ENCODE data around the gene PNO1.

The PNO1 gene

DNA sequence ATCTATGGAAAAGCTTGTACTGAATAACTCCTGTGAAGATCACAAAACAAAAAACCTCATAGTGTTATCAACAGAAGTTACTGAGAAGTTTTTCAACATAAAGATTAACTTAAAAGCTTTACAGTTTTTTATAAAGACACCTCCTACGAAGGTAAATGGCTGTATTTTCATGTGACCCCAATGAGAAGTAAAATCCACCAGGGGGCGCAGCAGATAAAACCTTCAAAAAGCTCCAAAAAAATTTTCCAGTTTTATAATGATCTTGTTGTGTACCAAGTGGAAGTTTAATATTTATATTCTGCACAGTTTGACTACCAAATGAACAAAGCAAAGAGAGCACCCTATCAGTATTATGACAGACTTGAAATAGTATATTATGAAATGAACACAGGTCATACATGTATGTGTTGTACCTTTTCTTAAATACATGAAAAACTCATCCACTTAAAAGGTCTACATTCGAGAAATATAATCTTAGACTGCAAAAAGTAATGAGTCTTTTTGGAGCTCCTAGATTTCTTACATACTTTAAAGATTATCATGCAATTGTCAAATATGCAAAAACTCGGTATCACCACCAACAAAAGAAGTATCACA lies 38.5 kb downstream of the PNO1 start:
- peak; percentile 26 to 53 for DNase-seq

DNA sequence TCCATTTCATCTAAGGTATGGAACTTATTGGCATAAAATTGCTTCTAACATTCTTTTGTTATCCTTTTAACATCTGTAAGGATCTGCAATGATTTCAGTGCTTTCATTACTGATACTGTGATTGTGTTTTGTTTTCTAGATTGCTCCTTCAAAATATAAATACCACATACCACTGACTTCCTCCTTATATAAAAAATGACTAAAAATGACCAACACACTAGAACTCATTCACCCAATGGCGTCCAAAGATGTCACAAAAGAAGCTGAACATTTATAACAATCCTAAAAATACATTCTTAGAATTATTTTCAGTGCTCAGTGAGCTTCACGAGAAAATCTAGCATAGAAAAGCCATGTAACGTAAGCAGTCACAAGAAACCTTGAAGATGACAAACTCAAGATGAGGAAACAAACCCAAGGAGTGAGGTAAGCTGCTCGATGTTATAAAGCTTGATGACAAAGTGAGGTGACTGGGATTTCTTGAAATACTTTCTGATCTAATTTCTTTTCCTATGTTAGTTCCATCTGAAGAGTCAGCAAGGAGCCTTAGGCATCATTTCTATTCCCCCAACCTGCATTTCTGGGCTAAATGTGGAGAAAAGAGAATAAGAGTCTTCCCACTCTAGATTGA lies 42.6 kb downstream of the PNO1 start:
- DNase-seq = no peak

DNA sequence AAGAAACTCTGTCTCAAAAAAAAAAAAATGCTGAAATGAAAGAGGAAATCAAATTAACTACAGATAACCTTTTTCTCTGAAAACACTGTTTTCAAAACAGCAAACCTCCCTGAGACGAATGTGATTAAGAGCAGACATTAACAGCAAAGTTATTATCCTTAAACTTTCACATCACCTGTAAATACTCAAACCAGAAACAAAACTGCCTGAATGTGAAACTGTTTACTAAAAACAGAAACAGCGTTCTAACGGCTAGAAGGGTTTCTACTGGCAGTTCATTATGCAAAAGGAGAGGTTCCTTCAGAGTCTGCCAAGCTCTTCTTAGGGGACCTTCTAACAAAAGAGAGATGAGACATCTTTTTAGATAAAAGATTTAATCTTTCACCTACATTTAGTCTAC lies 45.9 kb downstream of the PNO1 start:
- no peak for DNase-seq

GRCh38 chr2:68206793-68207192 lies 49.1 kb downstream of the PNO1 start:
- no peak for DNase-seq

DNA sequence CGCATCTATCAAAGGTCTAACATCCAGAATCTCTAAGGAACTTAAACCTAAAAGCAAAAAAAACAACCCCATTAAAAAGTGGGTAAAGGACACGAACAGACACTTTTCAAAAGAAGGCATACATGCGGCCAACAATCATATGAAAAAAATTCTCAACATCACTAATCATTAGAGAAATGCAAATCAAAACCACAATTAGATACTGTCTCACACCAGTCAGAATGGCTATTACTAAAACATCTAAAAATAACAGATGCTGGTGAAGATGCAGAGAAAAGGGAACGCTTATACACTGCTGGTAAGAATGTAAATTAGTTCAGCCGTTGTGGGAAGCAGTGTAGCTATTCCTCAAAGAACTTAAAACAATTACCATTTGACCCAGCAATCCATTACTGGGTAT lies 56.7 kb downstream of the PNO1 start:
- no peak for DNase-seq

- no peak for DNase-seq
Observed at GRCh38 chr2:68216454-68217310, 59.0 kb downstream of the PNO1 start.

DNA sequence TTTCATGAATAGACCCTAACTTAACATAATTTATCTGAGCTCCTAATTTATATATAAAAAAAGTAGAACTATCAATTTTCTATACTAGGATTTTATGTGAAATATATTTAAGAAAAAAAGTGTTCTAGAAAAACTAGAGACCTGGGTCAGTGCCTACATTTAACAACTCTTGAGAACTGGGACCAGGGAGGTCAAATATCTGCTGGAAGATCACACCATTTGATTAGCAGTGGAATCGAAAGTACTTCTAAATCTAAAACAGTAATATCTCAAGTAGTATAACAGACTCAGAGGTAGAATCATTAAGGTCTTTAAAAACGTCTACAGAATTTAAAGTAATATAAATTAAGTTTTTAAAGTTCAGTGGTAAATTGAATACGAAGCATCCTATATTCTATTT lies 60.0 kb downstream of the PNO1 start:
- DNase-seq = no peak

DNA sequence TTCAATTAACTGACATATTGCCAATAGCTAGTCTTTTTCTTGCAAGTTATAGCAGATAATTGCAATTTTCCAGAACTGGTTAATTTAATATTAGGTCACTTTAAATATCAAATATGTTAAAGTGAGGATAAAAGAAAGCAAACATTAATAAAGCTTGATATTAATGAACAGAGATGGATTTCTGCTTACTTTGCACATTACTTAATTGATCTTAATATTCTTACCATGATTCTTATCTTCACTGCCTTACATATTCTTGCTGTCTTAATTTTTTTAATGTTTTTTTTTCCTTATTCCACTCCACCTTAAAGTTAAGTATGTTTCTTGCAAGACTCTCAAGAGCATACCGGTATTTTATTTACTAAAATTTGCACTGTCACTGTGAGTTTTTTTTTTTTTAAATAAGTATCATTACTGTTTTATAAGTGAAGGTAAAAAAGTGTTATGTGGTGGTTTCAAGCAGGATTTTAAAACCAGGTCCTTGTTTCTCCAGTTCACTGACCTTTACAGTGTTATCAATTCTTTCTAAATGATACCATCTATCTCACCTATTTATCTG lies 60.7 kb downstream of the PNO1 start:
- no peak for DNase-seq

GRCh38 chr2:68222287-68222686 lies 64.6 kb downstream of the PNO1 start:
- DNase-seq = no peak

- DNase-seq = no peak
Observed at GRCh38 chr2:68223419-68223818, 65.7 kb downstream of the PNO1 start.

GRCh38 chr2:68225119-68225632 lies 67.5 kb downstream of the PNO1 start:
- no peak for DNase-seq
